HUES48 (cell line): ENCODE data around the gene TFPT.

ENCODE experiments used
- H3K27ac ChIP-seq: one replicate; pipeline ENCODE4 v1.7.0; 2013; ENCODE audit warnings: low read depth, low read length, inconsistent platforms
- H3K27me3 ChIP-seq: 2 replicates; pipeline ENCODE4 v1.6.1; 2013; ENCODE audit warnings: mild to moderate bottlenecking, low read length; ENCODE audit not compliant: control insufficient read depth, insufficient read depth
- H3K36me3 ChIP-seq: 2 replicates; pipeline ENCODE4 v1.6.1; 2013; ENCODE audit warnings: low read length; ENCODE audit not compliant: control insufficient read depth, insufficient read depth
- H3K4me1 ChIP-seq: 2 replicates; pipeline ENCODE4 v1.6.1; 2013; ENCODE audit warnings: mild to moderate bottlenecking, low read length; ENCODE audit not compliant: control insufficient read depth, insufficient read depth
- H3K4me3 ChIP-seq: 2 replicates; pipeline ENCODE4 v1.5.1; 2013; ENCODE audit warnings: mild to moderate bottlenecking, low read depth, low read length
- H3K9ac ChIP-seq: 2 replicates; pipeline ENCODE4 v1.6.1; 2013; ENCODE audit warnings: mild to moderate bottlenecking, low read depth, low read length, moderate library complexity
- H3K9me3 ChIP-seq: 2 replicates; pipeline ENCODE4 v1.6.1; 2013; ENCODE audit warnings: low read length; ENCODE audit not compliant: control insufficient read depth, insufficient read depth

Gene TFPT

DNA sequence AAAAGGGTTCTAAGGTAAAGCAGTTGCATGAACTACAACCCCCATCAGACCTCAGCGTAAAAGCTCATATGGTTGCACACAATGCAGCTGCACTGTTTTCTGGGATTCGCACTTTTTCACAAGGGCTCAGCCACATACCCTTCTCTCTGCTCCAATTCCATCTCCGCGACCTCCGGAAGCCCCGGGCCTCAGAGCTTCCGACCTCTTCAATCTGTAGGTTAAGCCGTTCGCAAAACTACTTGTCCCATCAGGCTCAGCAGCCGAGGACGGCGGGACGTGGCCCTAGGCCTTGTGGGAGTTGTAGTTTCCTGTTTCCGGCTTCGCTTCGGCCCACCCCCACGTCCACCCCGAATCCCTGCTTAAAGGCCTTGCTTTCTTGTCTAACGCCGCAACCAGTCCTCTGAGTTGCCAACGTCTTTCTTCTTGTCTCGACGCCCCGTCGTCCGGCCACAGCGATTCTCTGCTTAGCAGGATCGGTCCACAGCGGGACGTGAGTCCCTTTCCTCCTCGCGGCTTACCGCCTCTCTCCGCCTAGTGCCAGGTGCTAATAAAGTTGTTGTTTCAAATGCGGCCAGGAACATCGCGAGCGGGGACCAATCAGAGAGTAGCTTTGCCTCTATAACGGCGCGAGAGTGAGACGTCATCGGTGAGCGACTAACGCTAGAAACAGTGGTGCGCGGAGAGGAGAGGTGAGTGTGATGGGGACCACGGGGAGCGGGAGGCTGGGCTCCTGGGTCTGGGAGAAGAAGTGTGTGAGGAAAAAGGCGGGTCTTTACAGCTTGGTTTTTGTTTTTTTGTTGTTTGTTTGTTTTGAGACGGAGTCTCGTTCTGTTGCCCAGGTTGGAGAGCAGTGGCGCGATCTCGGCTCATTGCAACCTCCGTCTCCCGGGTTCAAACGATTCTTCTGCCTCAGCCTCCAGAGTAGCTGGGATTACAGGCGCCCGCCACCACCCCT lies at the start of gene TFPT, which contains the start of gene PRPF31:
TFPT (minus strand) TSS at position 549 of the 955 bp plus-strand sequence; CDS start at position 161, 388 bp downstream.
PRPF31 (plus strand) TSS at position 646 of the 955 bp plus-strand sequence. CDS start 2,525 bp downstream, outside the sequence.
- Histone ChIP-seq H3K9me3 (no peaks in the 10 kb centered on the region), H3K27ac (peak within 1 kb of the TSS; percentile 77), H3K36me3 (peaks cover 44% of the 10 kb centered on the region)

DNA sequence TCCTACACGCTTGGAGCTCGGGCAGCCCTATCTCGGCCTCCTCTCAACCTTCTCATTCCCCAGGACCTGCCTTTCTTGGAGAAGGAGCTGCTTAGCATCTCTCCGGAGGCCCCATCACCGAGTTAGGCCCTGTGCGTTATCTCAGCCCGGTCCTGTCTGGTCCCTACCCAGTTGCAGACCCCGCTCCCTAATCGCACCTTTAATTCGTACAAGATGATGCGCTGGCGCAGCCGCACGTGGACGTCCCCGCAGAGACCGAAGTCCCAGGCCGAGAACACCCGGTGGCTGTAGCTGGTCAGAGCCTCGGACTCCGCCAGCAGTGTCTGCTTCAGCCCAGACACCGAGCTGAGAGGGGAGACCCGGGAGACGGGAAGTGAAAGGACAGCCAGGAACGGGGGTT lies 49.8 kb upstream of the TFPT start:
- Histone ChIP-seq H3K9ac (no peak overlapping the region), H3K9me3 (no peaks in the 10 kb centered on the region), H3K4me3 (no peak overlapping the region), H3K4me1 (peaks cover 14% of the 10 kb centered on the region), H3K36me3 (no peaks in the 10 kb centered on the region), H3K27me3 (peaks cover 6% of the 10 kb centered on the region), H3K27ac (no peak overlapping the region)

More for the DNA sequence above, at the start of gene TFPT, which contains the start of gene PRPF31:
- Histone ChIP-seq H3K4me3 (peak within 1 kb of the TSS; percentile 87), H3K9ac (peak within 1 kb of the TSS; percentile 90), H3K4me1 (no peaks in the 10 kb centered on the region), H3K27me3 (no peaks in the 10 kb centered on the region)

GRCh38 chr19:54164369-54165068 lies 49.1 kb upstream of the TFPT start:
- peak overlapping the region; percentile 62 for H3K4me3 ChIP-seq
- peaks cover 14% of the 10 kb centered on the region for H3K4me1 ChIP-seq
- peaks cover 6% of the 10 kb centered on the region for H3K27me3 ChIP-seq
- no peak overlapping the region for H3K9ac ChIP-seq
- no peak overlapping the region for H3K27ac ChIP-seq
- no peaks in the 10 kb centered on the region for H3K36me3 ChIP-seq
- no peaks in the 10 kb centered on the region for H3K9me3 ChIP-seq

DNA sequence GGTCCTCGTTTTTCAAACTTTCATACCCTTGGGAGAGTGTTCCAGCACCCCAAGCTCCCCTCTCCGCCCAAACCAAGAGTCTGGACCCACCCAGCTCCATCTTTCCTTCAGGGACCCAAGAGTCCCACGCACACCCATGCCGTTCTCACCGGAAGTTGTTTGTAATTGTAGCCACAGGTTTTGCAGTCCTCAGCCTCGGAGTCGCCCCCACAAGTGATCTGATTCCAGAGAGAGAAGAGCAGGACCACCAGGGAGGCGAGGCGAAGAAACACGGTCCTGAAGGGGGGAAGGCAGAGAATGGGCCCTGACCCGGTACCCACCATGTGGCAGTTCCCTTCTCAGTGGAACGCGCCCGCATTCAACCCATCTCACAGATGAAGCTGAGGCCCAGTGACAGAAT lies 47.4 kb upstream of the TFPT start:
- H3K4me1 ChIP-seq, result peaks cover 14% of the 10 kb centered on the region; the same call in 1 of the 2 replicates
- H3K27me3 ChIP-seq, result peaks cover 6% of the 10 kb centered on the region
- peaks cover 3% of the 10 kb centered on the region; the same call in 1 of the 2 replicates for H3K36me3 ChIP-seq
- peak overlapping the region; percentile 74 for H3K4me3 ChIP-seq
- H3K9ac ChIP-seq, result no peak overlapping the region
- H3K27ac ChIP-seq, result no peak overlapping the region
- H3K9me3 ChIP-seq, result no peaks in the 10 kb centered on the region

GRCh38 chr19:54162241-54162805 lies 46.9 kb upstream of the TFPT start:
- Histone ChIP-seq H3K9me3 (no peaks in the 10 kb centered on the region), H3K27me3 (peaks cover 6% of the 10 kb centered on the region), H3K4me3 (peak overlapping the region; percentile 74), H3K27ac (no peak overlapping the region), H3K36me3 (peaks cover 5% of the 10 kb centered on the region), H3K4me1 (peaks cover 14% of the 10 kb centered on the region; the same call in 1 of the 2 replicates), H3K9ac (no peak overlapping the region)

- peaks cover 14% of the 10 kb centered on the region; the same call in 1 of the 2 replicates for H3K4me1 ChIP-seq
- H3K9me3 ChIP-seq, result no peaks in the 10 kb centered on the region
- H3K9ac ChIP-seq, result peak overlapping the region; percentile 58; the same call in 1 of the 2 replicates
- H3K27ac ChIP-seq, result no peak overlapping the region
- H3K27me3 ChIP-seq, result peaks cover 6% of the 10 kb centered on the region
- H3K4me3 ChIP-seq, result peak overlapping the region; percentile 82
- peaks cover 19% of the 10 kb centered on the region for H3K36me3 ChIP-seq
Observed at GRCh38 chr19:54160854-54161253, 45.4 kb upstream of the TFPT start.

- H3K9ac ChIP-seq, result peak overlapping the region; percentile 58
- H3K27me3 ChIP-seq, result peaks cover 6% of the 10 kb centered on the region
- H3K27ac ChIP-seq, result peak overlapping the region; percentile 80
- H3K4me3 ChIP-seq, result peak overlapping the region; percentile 82
- peaks cover 24% of the 10 kb centered on the region for H3K36me3 ChIP-seq
- H3K9me3 ChIP-seq, result no peaks in the 10 kb centered on the region
- peaks cover 14% of the 10 kb centered on the region; the same call in 1 of the 2 replicates for H3K4me1 ChIP-seq
Observed at GRCh38 chr19:54160182-54160811, 44.8 kb upstream of the TFPT start.

- H3K9ac ChIP-seq, result peak within 1 kb of the TSS; percentile 82
- peaks cover 14% of the 10 kb centered on the region; the same call in 1 of the 2 replicates for H3K4me1 ChIP-seq
- H3K4me3 ChIP-seq, result peak within 1 kb of the TSS; percentile 86
- H3K36me3 ChIP-seq, result peaks cover 31% of the 10 kb centered on the region
- no peaks in the 10 kb centered on the region for H3K9me3 ChIP-seq
- peak within 1 kb of the TSS; percentile 93 for H3K27ac ChIP-seq
- peaks cover 6% of the 10 kb centered on the region for H3K27me3 ChIP-seq
Observed at GRCh38 chr19:54159352-54160181, 44.1 kb upstream of the TFPT start, which contains the start of gene LENG1. Gene LENG1 (minus strand): TSS chr19:54159721. CDS start chr19:54159695, 26 bp downstream.

DNA sequence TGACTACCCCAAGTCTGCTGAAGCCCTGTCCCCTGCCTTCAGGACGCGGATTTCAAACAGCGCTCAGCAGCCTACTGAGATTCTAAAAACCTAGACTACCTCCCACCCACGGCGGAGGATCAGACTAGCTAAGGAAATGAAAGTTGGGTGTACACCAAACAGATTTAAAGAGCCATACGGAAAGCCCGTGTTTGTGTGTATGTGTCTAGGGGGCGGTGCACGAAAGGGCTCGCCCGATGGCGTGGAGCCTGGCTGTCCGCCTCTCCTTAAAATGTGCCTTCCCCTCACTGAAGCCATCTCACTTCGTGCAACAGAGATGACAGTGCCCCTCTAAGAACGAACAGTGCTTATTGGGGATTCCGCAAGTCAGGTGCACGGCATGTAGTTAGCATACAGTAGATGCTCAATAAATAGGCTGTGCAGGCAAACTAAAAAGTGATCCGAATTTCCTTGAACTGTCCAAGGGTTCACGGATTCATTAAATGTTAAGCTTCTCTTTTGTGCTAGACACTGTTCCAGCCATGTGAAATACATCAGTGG lies 43.4 kb upstream of the TFPT start:
- peaks cover 38% of the 10 kb centered on the region for H3K36me3 ChIP-seq
- H3K4me1 ChIP-seq, result peaks cover 14% of the 10 kb centered on the region; the same call in 1 of the 2 replicates
- H3K27me3 ChIP-seq, result peaks cover 6% of the 10 kb centered on the region

More for the DNA sequence above, 43.4 kb upstream of the TFPT start:
- peak overlapping the region; percentile 86 for H3K4me3 ChIP-seq
- no peaks in the 10 kb centered on the region for H3K9me3 ChIP-seq
- peak overlapping the region; percentile 82 for H3K9ac ChIP-seq
- peak overlapping the region; percentile 93 for H3K27ac ChIP-seq
